ENCODE measurements around the gene KIAA0408.

KIAA0408 gene

DNA sequence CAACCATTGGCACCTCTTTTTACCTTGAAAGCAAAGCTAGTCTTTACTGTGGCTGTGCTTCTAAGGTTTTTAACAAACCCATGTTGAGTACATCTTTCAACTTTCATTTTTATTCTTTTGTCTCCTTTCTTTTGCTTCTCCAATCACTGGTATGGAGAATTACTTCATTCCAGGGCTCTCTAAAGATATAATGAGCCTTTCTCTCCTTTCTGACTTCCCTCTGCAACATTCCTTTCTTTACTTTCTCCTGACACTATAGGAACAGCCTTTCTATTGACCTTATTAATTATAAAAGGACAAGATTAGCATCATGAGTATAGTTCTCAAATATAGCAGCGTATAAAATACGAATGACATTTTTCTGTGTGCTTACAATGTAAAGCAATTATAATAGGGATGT is 23.1 kb upstream of the KIAA0408 start:
- no peak for DNase-seq (ENCODE audit: low read depth)
- H3K4me3 ChIP-seq (ENCODE audit: low read depth, low read length), result no peak overlapping the region
- TF ChIP-seq, protein P1, sequence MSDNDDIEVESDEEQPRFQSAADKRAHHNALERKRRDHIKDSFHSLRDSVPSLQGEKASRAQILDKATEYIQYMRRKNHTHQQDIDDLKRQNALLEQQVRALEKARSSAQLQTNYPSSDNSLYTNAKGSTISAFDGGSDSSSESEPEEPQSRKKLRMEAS (IDR thresholded peaks at IDR 0.05; ENCODE audit: low read depth, low read length), result no peak
- no peak for TF ChIP-seq POLR2A (IDR thresholded peaks at IDR 0.05; ENCODE audit: extremely low read depth, insufficient read length)
- no peak for TF ChIP-seq MYC (IDR thresholded peaks at IDR 0.05; ENCODE audit: low read depth, low read length)
- TF ChIP-seq, protein P2, sequence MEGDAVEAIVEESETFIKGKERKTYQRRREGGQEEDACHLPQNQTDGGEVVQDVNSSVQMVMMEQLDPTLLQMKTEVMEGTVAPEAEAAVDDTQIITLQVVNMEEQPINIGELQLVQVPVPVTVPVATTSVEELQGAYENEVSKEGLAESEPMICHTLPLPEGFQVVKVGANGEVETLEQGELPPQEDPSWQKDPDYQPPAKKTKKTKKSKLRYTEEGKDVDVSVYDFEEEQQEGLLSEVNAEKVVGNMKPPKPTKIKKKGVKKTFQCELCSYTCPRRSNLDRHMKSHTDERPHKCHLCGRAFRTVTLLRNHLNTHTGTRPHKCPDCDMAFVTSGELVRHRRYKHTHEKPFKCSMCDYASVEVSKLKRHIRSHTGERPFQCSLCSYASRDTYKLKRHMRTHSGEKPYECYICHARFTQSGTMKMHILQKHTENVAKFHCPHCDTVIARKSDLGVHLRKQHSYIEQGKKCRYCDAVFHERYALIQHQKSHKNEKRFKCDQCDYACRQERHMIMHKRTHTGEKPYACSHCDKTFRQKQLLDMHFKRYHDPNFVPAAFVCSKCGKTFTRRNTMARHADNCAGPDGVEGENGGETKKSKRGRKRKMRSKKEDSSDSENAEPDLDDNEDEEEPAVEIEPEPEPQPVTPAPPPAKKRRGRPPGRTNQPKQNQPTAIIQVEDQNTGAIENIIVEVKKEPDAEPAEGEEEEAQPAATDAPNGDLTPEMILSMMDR (IDR thresholded peaks at IDR 0.05; ENCODE audit: low read depth, low read length), result no peak

DNA sequence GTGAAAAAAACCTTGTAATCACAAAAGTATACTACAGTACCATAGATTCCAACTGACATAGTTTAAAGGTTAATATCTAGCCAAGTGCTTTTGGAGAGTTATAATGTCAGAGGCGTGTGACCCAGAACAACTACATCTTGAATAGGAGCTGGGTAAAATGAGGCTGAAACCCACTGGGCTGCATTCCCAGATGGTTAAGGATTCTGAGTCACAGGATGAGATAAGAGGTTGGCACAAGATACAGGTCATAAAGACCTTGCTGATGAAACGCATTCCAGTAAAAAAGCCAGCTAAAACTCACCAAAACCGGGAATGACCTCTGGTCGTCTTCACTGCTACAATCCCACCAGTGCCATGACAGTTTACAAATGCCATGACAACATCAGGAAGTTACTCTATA is 22.4 kb upstream of the KIAA0408 start:
- no peak for DNase-seq (ENCODE audit: low read depth)
- TF ChIP-seq, protein P1 (IDR thresholded peaks at IDR 0.05; ENCODE audit: low read depth, low read length), result no peak
- TF ChIP-seq MYC (IDR thresholded peaks at IDR 0.05; ENCODE audit: low read depth, low read length) (no peak), POLR2A (IDR thresholded peaks at IDR 0.05; ENCODE audit: extremely low read depth, insufficient read length) (no peak)
- TF ChIP-seq, protein P2 (IDR thresholded peaks at IDR 0.05; ENCODE audit: low read depth, low read length), result no peak
- H3K4me3 ChIP-seq (ENCODE audit: low read depth, low read length), result no peak overlapping the region

DNA sequence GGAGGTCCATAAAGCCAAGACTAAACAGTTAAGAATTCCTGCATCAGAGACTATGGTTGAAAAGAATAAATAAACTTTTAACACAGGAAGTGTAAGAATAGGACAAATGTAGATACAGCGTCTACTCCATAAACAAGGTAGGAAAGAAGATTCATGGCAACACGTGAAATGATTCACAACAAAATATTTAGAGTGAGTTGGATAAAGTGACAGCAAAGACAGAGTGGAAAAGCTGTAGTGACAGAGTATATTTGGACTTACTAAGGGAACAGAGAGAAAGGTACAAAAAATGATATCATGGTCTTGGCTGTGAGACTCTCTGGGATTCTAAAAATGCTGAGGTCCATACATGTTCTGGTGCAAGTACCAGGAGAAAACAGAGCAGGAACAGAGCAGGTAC is 21.9 kb upstream of the KIAA0408 start:
- no peak overlapping the region for H3K4me3 ChIP-seq (ENCODE audit: low read depth, low read length)
- DNase-seq (ENCODE audit: low read depth), result no peak
- TF ChIP-seq, protein P2 (IDR thresholded peaks at IDR 0.05; ENCODE audit: low read depth, low read length), result no peak
- TF ChIP-seq MYC (IDR thresholded peaks at IDR 0.05; ENCODE audit: low read depth, low read length), result no peak
- TF ChIP-seq, protein P1 (IDR thresholded peaks at IDR 0.05; ENCODE audit: low read depth, low read length), result no peak
- TF ChIP-seq POLR2A (IDR thresholded peaks at IDR 0.05; ENCODE audit: extremely low read depth, insufficient read length), result no peak

DNA sequence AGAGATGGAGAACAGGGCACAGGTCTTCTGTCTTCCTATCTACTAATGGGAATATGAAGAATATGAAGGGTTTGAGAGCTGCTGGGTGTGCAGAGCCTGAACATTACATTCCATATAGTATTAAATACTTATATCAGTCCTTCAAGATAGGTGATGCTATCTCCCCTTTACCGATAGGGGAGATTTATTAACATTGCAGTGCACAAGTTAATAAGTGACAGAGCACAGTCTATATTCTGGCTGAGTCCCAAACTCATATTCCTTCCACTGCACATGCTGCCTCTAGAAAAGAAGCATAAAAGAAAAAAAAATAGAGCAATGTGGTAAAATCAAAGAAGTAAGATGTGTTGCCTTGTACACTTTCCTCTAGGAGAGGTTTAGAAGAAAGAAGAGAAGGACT is 18.5 kb upstream of the KIAA0408 start:
- no peak for DNase-seq (ENCODE audit: low read depth)
- TF ChIP-seq, protein P1 (IDR thresholded peaks at IDR 0.05; ENCODE audit: low read depth, low read length), result no peak
- no peak for TF ChIP-seq POLR2A (IDR thresholded peaks at IDR 0.05; ENCODE audit: extremely low read depth, insufficient read length)
- TF ChIP-seq MYC (IDR thresholded peaks at IDR 0.05; ENCODE audit: low read depth, low read length), result no peak
- TF ChIP-seq, protein P2 (IDR thresholded peaks at IDR 0.05; ENCODE audit: low read depth, low read length), result no peak

DNA sequence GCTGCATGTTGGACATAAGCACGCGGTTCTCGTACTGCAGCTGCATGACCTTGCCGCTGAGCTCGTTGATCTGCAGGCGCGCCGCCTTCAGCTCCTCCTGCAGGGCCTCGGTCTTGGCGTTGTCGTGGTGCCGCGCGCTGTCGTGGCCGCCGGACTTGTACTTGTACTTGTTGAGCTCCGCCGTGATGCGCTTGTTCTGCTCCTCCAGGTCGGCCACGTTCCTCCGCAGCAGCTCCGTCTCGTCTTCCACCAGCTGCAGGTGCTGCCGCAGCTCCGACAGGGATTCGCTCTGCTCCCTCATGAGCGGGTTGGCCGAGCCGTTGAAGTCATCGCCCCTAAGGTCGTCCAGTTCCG is 16.6 kb upstream of the KIAA0408 start:
- no peak overlapping the region for H3K4me3 ChIP-seq (ENCODE audit: low read depth, low read length)
- TF ChIP-seq, protein P1 (IDR thresholded peaks at IDR 0.05; ENCODE audit: low read depth, low read length), result no peak
- TF ChIP-seq MYC (IDR thresholded peaks at IDR 0.05; ENCODE audit: low read depth, low read length) (no peak), POLR2A (IDR thresholded peaks at IDR 0.05; ENCODE audit: extremely low read depth, insufficient read length) (no peak)
- TF ChIP-seq, protein P2 (IDR thresholded peaks at IDR 0.05; ENCODE audit: low read depth, low read length), result no peak
- DNase-seq (ENCODE audit: low read depth), result no peak

More for the DNA sequence above, 18.5 kb upstream of the KIAA0408 start:
- no peak overlapping the region for H3K4me3 ChIP-seq (ENCODE audit: low read depth, low read length)
